COLO668 (cell line): ENCODE results near the gene SYNPO2.

ENCODE experiments used
- DNase-seq: peaks from one replicate; lab custom pipeline; 2025; ENCODE audit not compliant: unreplicated experiment; lab: John Stamatoyannopoulos, UW

Gene SYNPO2

DNA sequence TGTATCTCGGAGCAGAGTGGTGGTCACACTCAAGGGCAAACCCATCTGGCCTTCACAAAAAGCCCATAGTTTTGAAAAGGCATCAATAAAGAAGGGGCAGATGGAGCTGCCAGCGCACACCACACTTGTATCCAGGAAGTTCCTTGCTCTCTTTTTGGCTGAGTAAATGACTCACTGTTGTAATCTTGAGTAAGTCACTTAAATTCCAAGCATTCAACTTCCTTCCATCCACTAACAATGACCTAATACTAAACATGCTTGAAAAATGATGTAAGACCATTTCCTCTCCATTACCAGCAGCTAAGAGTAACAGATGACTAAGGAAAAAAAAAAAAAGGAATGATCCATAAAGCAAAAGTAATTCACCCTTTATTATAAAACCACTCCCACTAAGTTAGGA is 214.6 kb downstream of the SYNPO2 start:
- DNase-seq: no peak

DNA sequence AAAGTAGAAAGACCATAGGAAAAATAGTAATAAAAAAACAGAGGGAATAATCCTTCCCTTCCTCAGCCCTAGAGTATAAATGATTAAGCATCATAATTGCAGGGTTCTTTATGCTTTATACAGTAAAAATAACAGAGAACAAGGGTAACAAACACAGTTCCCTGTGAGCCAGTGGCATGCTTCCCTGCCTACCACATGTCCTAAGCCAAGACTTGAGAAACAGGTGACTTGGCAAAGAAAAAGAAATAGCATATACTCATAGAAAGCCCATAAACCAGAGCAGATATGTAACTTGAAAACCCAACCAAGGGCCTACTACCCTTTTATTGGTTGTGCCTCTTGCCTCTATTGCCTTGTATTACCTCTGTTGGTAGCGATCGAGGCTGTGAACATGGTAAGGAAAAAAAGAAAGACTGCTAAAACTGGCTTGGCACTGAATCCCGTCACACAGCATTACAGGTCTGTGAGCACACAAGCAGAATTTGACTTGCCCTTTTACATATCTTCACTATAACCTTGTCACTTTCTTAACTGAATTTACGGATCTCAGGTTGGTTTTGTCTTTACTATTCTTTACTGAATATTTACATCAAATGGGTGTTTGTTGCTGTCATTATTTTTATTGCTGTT is 216.1 kb downstream of the SYNPO2 start:
- DNase-seq: no peak

DNA sequence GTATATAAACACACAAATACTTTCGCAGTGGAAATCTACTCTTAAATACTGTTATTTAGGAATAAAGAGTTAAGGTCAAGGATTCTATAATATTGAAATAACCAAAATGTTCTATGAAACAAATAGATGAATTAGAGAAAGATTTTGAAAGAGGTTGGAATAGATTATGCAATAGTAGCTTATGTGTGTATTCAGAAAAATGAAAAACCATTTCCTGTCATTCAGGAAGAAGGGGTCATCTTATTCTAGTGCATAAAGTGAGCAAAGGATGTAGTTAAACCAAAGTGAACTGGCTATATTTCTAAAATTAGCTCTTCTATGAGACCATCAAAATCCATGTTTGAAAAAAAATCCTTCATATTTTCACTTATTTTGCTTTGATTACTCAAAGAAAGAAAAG is 217.0 kb downstream of the SYNPO2 start:
- no peak for DNase-seq

DNA sequence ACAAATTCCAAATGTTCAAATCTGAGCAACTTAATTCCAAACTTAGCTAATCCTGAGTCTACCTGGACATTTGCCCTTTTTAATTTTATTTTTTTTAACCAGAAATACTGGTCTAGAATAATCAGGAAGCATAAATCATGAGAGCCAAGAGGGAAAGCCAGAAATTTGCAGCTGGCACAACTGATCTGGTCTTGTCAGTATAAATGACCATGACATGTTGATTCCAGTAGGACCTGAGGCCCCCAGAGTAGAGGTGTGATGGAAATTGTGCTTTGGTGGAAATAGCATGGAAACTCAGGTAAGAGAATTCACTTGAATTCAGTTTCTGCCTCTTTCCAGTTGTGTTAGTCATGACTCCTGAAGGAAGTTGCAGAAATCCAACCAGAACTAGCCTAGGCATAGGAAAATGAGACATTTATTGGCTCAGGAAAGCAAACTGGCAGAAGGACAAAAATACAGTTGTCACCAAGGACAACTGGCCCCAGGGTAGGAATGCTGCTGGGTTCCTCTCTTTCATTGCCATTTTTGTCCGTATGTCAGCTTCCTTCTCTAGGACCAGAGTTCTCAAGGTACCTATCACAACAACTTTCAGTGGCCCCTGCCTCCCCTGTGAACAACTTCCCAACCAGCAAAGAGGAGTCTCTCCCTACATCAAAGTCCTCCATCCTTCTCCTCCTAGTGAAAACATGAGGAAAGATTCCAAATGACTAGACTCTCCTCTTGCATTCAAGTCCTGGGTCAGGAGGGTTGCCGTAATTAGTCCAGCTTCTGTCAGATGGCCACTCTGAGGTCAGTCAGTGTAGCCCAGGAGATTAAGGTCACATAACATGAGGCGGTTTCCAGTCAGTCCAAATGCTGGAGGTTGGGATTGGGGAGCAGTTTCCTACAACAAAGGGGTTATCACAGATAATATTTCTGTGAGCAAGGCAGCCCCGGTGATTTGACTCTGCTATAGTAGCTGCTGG is 217.7 kb downstream of the SYNPO2 start:
- DNase-seq: no peak

DNA sequence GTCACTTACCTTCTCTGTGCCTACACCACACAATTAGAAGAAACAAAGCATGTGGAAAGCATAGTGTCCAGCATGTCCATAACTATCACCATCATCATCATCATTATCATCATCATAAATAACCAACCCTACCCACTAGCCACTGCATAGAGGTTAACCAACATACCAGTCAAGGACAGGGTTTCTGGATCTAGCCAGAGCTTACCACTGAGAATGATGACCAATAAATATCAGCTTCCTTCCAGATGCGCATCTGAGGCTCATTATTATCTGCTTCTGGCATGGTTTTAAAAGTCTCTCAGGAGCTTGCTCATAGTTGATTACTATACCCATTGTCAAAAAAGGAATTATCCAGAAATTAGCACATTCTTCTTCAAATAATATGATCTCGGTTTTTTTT is 221.5 kb downstream of the SYNPO2 start:
- no peak for DNase-seq
